Cardiac muscle cell (in vitro differentiated cells and primary cell): ENCODE measurements around the gene PCDHGA12. TPM values are rescaled to one million over a fixed set of nuclear protein-coding genes. Genes with fewer than 3 reads are reported as not detected.

Source experiments
- DNase-seq, 2 donors: peaks; one replicate each; pipeline versions ENCODE4 v3.0.0 to v3.0.0-alpha.2; 2010 to 2017; ENCODE audit warnings: low read depth in 1 of 2, low spot score in 1 of 2
- H3K27ac ChIP-seq: fragments of 200-600 bp; sonication (generic); 2 replicates; pipeline ENCODE4 v1.5.1; 2016
- H3K27me3 ChIP-seq: fragments of 200-600 bp; sonication (generic); 2 replicates; pipeline ENCODE4 v1.6.0; 2016; ENCODE audit warnings: control low read depth
- H3K36me3 ChIP-seq: fragments of 200-600 bp; sonication (generic); 2 replicates; pipeline ENCODE4 v1.5.1; 2016; ENCODE audit warnings: control low read depth
- H3K4me1 ChIP-seq: fragments of 200-600 bp; sonication (generic); 2 replicates; pipeline ENCODE4 v1.8.1; 2017; ENCODE audit warnings: low read depth, mild to moderate bottlenecking, mixed run types
- H3K4me3 ChIP-seq: fragments of 200-600 bp; sonication (generic); 2 replicates; pipeline ENCODE4 v1.5.1; 2016; ENCODE audit warnings: mild to moderate bottlenecking
- H3K9me3 ChIP-seq: fragments of 200-600 bp; sonication (generic); 2 replicates; pipeline ENCODE4 v1.5.1; 2017; ENCODE audit warnings: low read depth, mild to moderate bottlenecking, control low read depth
- polyA plus RNA-seq: library from polyadenylated mRNA; unstranded; fragments of >200 nt; fragmentation: Nextera tagmentation; extraction: Ambion mirVana; gene quantifications from 2 replicates; pipeline ENCODE4 v1.2.1, GENCODE V29; 2016
- total RNA-seq: library from RNA; depleted of rRNA; stranded (reverse); fragments of >200 nt; gene quantifications from 2 replicates; pipeline ENCODE4 v1.2.3, GENCODE V29; 2016
- TF ChIP-seq, protein P1 (sequence below): IDR thresholded peaks from 2 replicates; pipeline ENCODE4 v1.5.1; 2012; ENCODE audit warnings: low read depth, mild to moderate bottlenecking, low read length

PCDHGA12 gene
- total RNA-seq (1.7 and 6.1 TPM in 2 replicates), polyA plus RNA-seq (0.45 and 0.52 TPM in 2 replicates)

DNA sequence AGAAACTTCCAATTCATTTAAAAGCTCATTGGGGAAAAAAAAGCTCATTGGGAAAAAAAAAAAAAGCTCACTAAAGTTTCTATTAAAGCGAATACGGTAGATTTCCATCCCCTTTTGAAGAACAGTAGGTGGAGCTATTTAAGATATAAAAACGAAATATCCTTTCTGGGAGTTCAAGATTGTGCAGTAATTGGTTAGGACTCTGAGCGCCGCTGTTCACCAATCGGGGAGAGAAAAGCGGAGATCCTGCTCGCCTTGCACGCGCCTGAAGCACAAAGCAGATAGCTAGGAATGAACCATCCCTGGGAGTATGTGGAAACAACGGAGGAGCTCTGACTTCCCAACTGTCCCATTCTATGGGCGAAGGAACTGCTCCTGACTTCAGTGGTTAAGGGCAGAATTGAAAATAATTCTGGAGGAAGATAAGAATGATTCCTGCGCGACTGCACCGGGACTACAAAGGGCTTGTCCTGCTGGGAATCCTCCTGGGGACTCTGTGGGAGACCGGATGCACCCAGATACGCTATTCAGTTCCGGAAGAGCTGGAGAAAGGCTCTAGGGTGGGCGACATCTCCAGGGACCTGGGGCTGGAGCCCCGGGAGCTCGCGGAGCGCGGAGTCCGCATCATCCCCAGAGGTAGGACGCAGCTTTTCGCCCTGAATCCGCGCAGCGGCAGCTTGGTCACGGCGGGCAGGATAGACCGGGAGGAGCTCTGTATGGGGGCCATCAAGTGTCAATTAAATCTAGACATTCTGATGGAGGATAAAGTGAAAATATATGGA is at the start of gene PCDHGA12:
TSS of gene PCDHGA12 (plus strand) at position 176 of the 782 bp plus-strand sequence. CDS start at position 429, 253 bp downstream.
- Histone ChIP-seq H3K27me3 (no peaks in the 10 kb centered on the region), H3K4me1 (no peaks in the 10 kb centered on the region), H3K9me3 (peaks cover 9% of the 10 kb centered on the region), H3K4me3 (no peak within 1 kb of the TSS), H3K27ac (no peak within 1 kb of the TSS), H3K36me3 (no peaks in the 10 kb centered on the region)
- TF ChIP-seq, protein P1, sequence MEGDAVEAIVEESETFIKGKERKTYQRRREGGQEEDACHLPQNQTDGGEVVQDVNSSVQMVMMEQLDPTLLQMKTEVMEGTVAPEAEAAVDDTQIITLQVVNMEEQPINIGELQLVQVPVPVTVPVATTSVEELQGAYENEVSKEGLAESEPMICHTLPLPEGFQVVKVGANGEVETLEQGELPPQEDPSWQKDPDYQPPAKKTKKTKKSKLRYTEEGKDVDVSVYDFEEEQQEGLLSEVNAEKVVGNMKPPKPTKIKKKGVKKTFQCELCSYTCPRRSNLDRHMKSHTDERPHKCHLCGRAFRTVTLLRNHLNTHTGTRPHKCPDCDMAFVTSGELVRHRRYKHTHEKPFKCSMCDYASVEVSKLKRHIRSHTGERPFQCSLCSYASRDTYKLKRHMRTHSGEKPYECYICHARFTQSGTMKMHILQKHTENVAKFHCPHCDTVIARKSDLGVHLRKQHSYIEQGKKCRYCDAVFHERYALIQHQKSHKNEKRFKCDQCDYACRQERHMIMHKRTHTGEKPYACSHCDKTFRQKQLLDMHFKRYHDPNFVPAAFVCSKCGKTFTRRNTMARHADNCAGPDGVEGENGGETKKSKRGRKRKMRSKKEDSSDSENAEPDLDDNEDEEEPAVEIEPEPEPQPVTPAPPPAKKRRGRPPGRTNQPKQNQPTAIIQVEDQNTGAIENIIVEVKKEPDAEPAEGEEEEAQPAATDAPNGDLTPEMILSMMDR, result peak; percentile 72
- peak in 1 of 2 donors; percentile 95 for DNase-seq

DNA sequence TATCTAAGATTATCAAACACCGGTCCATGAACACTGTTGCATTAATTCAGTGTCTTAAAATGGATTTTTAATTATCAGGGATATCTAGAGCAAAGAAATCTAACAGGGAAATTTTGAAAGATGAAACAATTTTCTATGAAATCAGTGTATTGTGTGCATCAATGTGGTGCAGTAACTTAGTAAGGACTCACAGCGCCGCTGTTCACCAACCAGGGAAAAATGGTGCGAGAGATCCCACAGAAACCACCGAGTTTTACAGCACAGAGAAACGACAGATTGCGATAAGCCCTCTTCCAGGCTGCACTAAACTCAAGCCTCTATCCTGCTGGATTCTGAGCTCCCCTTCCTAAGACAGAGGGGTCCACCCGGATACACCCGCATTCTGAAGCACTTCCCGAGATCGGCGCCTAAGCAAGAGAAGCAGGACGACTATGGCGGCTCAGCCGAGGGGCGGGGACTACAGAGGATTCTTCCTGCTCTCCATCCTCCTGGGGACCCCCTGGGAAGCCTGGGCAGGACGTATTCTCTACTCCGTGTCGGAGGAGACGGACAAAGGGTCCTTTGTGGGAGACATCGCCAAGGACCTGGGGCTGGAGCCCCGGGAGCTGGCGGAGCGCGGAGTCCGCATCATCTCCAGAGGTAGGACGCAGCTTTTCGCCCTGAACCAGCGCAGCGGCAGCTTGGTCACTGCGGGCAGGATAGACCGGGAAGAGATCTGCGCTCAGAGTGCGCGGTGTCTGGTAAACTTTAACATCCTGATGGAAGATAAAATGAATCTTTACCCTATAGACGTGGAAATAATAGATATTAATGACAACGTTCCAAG is 47.6 kb upstream of the PCDHGA12 start, which contains the start of gene PCDHGA7:
TSS of gene PCDHGA7 (plus strand) at position 274 of the 826 bp plus-strand sequence. CDS start at position 432, 158 bp downstream.
- no peak within 1 kb of the TSS for H3K4me3 ChIP-seq
- H3K27me3 ChIP-seq, result no peaks in the 10 kb centered on the region
- peak in 1 of 2 donors; percentile 38 for DNase-seq
- TF ChIP-seq, protein P1, result peak; percentile 33
- no peaks in the 10 kb centered on the region for H3K9me3 ChIP-seq
- no peaks in the 10 kb centered on the region for H3K4me1 ChIP-seq
- no peaks in the 10 kb centered on the region for H3K36me3 ChIP-seq
- H3K27ac ChIP-seq, result no peak within 1 kb of the TSS

DNA sequence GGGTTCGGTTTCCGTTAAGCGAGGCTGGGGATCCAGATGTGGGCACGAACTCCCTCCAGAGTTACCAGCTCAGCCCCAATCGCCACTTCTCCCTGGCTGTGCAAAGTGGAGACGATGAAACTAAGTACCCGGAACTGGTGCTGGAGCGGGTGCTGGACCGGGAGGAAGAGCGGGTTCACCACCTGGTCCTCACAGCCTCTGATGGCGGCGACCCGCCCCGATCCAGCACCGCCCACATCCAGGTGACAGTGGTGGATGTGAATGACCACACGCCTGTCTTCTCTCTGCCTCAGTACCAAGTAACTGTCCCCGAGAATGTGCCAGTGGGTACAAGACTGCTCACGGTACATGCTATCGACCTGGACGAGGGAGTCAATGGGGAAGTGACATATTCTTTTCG is 47.0 kb upstream of the PCDHGA12 start:
- Histone ChIP-seq H3K36me3 (no peaks in the 10 kb centered on the region), H3K4me3 (no peak overlapping the region), H3K27me3 (no peaks in the 10 kb centered on the region), H3K4me1 (no peaks in the 10 kb centered on the region), H3K27ac (no peak overlapping the region), H3K9me3 (no peaks in the 10 kb centered on the region)
- no peak for DNase-seq
- TF ChIP-seq, protein P1, result no peak

DNA sequence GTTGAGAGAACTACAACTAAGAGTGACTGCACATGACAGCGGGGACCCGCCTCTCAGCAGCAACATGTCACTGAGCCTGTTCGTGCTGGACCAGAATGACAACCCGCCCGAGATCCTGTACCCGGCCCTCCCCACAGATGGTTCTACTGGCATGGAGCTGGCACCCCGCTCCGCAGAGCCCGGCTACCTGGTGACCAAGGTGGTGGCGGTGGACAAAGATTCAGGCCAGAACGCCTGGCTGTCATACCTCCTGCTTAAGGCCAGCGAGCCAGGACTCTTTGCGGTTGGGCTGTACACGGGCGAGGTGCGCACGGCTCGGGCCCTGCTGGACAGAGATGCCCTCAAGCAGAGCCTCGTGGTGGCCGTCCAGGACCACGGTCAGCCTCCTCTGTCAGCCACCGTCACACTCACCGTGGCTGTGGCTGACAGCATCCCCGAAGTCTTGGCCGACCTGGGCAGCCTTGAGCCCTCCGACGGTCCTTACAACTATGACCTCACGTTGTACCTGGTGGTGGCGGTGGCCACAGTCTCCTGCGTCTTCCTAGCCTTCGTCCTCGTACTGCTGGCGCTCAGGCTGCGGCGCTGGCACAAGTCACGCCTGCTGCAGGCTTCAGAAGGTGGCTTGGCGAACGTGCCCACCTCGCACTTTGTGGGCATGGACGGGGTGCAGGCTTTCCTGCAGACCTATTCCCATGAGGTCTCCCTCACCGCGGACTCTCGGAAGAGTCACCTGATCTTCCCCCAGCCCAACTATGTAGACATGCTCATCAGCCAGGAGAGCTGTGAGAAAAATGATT is 45.6 kb upstream of the PCDHGA12 start:
- H3K4me3 ChIP-seq, result no peak overlapping the region
- H3K27me3 ChIP-seq, result no peaks in the 10 kb centered on the region
- TF ChIP-seq, protein P1, result no peak
- H3K36me3 ChIP-seq, result no peaks in the 10 kb centered on the region
- H3K4me1 ChIP-seq, result no peaks in the 10 kb centered on the region
- no peaks in the 10 kb centered on the region for H3K9me3 ChIP-seq
- no peak overlapping the region for H3K27ac ChIP-seq
- DNase-seq, result no peak
